Measurements from ENCODE around the gene DAAM1. TPM values are rescaled to one million over a fixed set of nuclear protein-coding genes. Genes with fewer than 3 reads are reported as not detected.
A peak's percentile ranks its signal among the peaks of the same experiment; 100 is the strongest.

Gene DAAM1
- total and polyA plus RNA-seq, 8 donors = 6.2 to 26.7 (median 16.0) TPM

- DNase-seq (no peak), ATAC-seq (peak; percentile 46 to 82 (median 67)), FAIRE-seq (peak; percentile 60)
- Histone ChIP-seq H3K27ac (peak overlapping the region in 2 of 4 donors; percentile 7 to 34), H3K4me1 (peaks cover 0 to 11% (median 8%) of the 10 kb centered on the region in 3 donors), H3K9me3 (no peaks in the 10 kb centered on the region), H3K36me3 (peaks cover 0 to 10% (median 3%) of the 10 kb centered on the region in 3 donors), H3K4me3 (no peak overlapping the region), H3K27me3 (no peaks in the 10 kb centered on the region)
- 68 to 80% methylated on average over 3 of the region's 3 CpGs for WGBS, 2 donors
- intact Hi-C loops (cut with DNase I) = no loop called here
- TF ChIP-seq CTCF (IDR thresholded peaks at IDR 0.05) = no peak
These were observed 132.5 kb downstream of the DAAM1 start for GRCh38 chr14:59320763-59321625.

- no peaks in the 10 kb centered on the region for H3K9me3 ChIP-seq
- TF ChIP-seq CTCF (IDR thresholded peaks at IDR 0.05) = no peak
- no peaks in the 10 kb centered on the region for H3K27me3 ChIP-seq
- peaks cover 0 to 16% (median 3%) of the 10 kb centered on the region in 3 donors for H3K36me3 ChIP-seq
- 68 to 69% methylated on average over 3 of the region's 3 CpGs for WGBS, 2 donors
- FAIRE-seq (no peak), DNase-seq (no peak), ATAC-seq (no peak)
- peak overlapping the region in 2 of 4 donors; percentile 7 to 34 for H3K27ac ChIP-seq
- peaks cover 0 to 11% (median 8%) of the 10 kb centered on the region in 3 donors for H3K4me1 ChIP-seq
- intact Hi-C loops (cut with DNase I) = no loop called here
- H3K4me3 ChIP-seq = no peak overlapping the region
These were observed 133.1 kb downstream of the DAAM1 start for GRCh38 chr14:59321626-59321949.

- DNase-seq = no peak
- TF ChIP-seq CTCF (IDR thresholded peaks at IDR 0.05) = no peak
- Histone ChIP-seq H3K4me3 (no peak overlapping the region), H3K36me3 (peaks cover 0 to 29% (median 3%) of the 10 kb centered on the region in 3 donors), H3K27me3 (no peaks in the 10 kb centered on the region), H3K27ac (no peak overlapping the region), H3K9me3 (no peaks in the 10 kb centered on the region), H3K4me1 (peaks cover 0 to 8% (median 0%) of the 10 kb centered on the region in 3 donors)
- intact Hi-C loops (cut with DNase I) = no loop called here
- WGBS, 2 donors = 83% methylated on average over 2 of the region's 2 CpGs
- peak in 2 of 4 donors; percentile 65 to 72 for ATAC-seq
- FAIRE-seq = no peak
These were observed 137.4 kb downstream of the DAAM1 start for GRCh38 chr14:59325906-59326305.

- Histone ChIP-seq H3K4me1 (peaks cover 0 to 7% (median 0%) of the 10 kb centered on the region in 3 donors), H3K36me3 (peaks cover 0 to 29% (median 3%) of the 10 kb centered on the region in 3 donors), H3K4me3 (no peak overlapping the region), H3K9me3 (no peaks in the 10 kb centered on the region), H3K27ac (no peak overlapping the region), H3K27me3 (no peaks in the 10 kb centered on the region)
- intact Hi-C loops (cut with DNase I) = no loop called here
- WGBS, 2 donors = 78 to 82% methylated on average over 4 of the region's 4 CpGs
- no peak for TF ChIP-seq CTCF (IDR thresholded peaks at IDR 0.05)
- no peak for DNase-seq
- ATAC-seq = no peak
- FAIRE-seq = no peak
These were observed 140.0 kb downstream of the DAAM1 start for GRCh38 chr14:59328454-59328853.

GRCh38 chr14:59330455-59330854 lies 142.0 kb downstream of the DAAM1 start:
- Histone ChIP-seq H3K4me1 (peaks cover 0 to 18% (median 5%) of the 10 kb centered on the region in 3 donors), H3K4me3 (no peak overlapping the region), H3K9me3 (no peaks in the 10 kb centered on the region), H3K27me3 (no peaks in the 10 kb centered on the region), H3K27ac (no peak overlapping the region), H3K36me3 (peaks cover 0 to 29% (median 3%) of the 10 kb centered on the region in 3 donors)
- DNase-seq (no peak), FAIRE-seq (no peak), ATAC-seq (no peak)
- no peak for TF ChIP-seq CTCF (IDR thresholded peaks at IDR 0.05)
- 71 to 94% methylated on average over 5 of the region's 5 CpGs for WGBS, 2 donors
- intact Hi-C loops (cut with DNase I) = no loop called here
